Measurements from ENCODE around the gene CEP112.
"Not testable (repeated sequence)": the region's sequence is repeated elsewhere in the genome, so short reads cannot be mapped to it uniquely, and the experiment has no call there.

Gene CEP112

DNA sequence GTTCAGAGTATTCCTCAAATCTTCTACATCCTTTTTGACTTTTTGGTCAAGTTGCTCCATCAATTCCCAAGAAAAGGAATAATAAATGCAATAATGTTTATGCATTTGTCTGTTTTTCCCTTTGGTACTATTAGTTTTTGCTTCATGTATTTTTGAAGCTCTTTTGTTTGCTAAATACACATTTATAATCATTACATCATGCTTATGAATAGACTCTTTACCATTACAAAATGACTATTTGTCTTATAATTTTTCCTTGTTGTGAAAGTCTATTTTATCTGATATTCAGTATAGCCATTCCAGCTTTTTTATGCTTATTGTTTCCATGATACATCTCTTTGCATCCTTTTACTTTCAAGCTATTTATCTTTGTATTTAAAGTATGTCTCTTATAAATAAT lies 41.2 kb downstream of the CEP112 start:
- no peak for DNase-seq

DNA sequence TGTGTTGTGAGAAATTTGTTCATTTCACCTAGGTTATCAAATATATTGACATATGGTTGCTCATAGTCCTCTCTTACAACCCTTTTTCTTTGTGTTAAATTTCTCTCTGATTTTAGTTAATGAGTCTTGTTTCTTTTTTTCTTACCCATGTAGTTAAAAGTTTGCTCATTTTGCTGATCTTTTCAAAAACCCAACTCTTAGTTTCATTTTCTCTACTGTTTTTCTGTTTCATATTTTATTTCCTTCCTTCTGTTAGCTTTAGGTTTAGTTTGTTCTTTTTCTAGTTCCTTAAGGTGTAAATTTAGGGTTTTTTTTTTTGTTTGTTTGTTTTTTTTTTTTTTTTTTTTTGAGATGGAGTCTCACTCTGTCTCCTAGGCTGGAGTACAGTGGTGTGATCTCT lies 42.4 kb downstream of the CEP112 start:
- no peak for DNase-seq

DNA sequence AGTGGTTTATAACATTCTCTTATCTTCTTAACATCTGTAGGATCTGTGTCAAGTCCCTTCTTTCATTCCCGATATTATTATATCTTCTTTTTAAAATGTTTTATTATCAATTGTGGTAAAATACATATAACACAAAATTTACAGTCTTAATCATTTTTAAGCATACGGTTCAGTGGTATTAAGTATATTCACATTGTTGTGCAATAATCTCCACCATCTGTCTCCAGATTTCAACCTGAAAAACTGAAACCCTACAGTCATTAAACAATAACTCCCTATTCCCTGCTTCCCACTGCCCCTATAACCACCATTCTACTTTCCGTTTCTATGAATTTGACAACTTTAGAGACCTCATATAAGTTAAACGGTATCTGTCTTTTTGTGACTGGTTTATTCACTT lies 45.5 kb downstream of the CEP112 start:
- no peak for DNase-seq

DNA sequence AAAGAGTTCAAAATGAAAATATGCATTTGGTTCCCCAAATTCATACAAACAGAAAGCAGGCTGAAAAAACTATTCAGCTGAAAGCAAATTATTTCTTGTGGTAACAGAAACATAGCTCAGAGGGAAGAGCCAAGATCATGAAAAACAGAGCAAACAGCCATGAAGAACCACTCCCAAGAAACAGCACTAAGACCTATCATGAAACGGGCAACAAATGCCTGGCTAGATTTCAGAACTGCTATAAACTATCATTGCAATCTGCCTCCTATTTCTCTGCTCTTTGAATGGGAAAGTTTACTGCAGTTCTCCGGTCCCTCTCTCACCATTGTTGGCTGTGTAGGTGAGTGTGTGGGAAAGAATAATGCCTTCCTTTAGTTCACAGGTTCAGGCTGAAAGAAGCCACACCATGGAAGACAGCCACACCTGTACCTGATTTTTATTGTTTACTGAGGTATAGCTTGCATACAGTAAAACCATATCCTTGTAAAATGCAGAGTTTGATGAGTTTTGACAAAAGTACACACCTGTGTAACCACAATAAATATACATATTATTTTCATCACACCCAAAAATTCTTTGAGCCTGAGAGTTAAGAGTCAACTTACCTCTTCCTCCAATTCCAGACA lies 48.2 kb downstream of the CEP112 start:
- DNase-seq = no peak

DNA sequence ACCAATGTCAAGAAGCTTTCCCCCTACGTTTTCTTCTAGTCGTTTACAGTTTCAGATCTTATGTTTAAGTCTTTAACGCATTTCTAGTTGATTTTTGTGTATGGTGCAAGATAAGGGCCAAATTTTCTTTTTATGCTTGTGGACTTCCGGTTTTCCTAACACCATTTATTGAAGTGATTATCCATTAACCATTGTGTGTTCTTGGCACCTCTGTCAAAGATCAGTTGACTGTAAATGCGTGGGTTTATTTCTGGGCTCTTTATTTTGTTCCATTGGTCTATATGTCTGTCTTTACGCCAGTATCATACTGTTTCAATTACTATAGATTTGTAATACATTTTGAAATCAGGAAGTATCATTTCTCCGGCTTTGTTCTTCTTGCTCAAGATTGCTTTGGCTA lies 49.5 kb downstream of the CEP112 start:
- no peak for DNase-seq

DNA sequence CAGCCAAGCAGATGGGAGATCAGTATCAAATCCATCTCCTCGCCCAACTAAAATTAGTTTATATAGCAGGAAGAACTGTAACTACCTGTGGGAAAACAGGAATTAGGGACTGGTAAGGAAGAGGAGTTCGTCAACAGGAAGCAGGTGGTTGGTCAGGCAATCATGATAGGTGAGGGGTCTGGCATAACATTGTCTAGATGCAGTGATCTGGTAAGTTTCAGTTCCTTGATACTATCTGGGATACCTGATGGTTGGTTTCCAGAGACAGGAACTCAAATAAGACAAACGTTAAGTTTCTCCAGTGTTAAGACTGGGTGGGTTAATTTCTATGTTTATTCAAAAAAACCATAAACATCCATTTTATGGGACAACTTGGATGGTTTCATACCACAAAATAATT lies 53.8 kb downstream of the CEP112 start:
- DNase-seq = no peak

DNA sequence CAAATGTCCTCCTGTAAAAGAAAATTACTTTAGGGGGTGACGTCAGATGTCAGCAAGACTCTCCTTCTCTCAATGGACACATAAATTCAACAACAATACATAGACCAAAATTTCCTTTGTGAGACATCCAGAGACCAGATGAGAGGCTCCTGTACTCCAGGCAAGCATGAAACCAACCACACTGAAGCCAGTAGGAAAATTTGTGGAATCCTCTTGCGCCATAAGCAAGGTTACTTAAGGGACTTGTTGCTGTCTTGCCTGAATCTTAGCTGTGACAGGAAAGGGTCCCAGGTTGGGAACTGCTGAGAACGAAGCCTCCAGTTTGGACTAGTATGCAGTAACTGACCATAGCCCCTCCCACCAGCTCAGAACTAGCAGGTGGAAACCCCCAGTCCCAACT lies 56.0 kb downstream of the CEP112 start:
- no peak for DNase-seq

DNA sequence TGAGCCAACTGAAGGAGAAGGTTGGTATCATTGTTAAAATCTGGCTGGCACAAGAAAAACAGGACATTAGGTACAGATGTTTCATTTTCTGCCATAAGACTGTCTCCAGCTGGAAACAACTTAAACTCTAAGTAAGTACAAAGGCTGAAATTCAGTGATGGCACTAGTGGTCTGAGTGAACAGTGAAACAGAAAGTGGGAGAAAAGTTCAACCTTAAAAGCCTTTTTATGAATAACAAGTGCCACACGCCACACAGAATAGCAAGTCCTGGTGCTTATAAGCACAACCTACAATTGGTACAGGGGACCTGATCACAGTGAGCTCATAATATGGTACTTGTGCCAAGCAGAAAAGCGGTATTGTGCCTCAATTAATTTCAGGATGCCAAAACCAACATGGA lies 56.7 kb downstream of the CEP112 start:
- DNase-seq = no peak

DNA sequence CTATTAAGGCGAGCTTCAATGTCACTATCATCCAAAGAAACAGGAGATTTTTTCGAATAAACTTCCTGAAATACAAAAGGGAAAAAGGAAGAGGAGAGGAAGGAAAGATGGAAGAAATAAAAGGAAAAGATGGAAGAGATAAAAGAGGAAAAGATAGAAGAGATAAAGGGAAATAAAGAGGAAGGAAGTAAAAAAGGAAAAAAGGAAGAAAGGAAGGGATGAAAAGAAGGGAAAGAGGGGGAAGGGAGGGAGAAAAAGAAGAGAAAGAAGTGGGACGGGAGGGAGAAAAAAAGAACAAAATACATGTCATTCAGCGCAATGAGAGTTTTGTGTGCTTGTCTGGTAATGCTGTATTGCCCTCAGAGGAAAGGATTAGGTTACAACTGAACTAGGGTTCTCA lies 62.2 kb downstream of the CEP112 start:
- DNase-seq = no peak

DNA sequence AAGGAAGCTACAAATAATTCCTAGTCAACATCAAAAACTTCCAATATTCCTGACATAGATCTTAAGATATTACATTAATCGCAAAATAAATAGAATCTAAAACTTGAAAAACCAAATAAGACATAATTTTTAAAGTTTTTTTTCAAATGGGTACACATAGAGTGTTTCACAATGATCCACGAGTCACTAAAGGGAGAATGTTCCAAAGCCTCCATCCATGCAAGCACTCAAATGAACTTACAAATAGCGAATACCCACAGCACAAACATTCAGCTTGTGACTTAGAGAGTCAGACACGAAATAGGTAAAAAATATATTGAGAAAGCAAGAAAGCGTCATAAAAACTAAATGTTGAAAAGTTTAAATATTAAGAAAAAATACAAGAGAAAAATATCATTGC lies 65.7 kb downstream of the CEP112 start:
- DNase-seq = no peak

DNA sequence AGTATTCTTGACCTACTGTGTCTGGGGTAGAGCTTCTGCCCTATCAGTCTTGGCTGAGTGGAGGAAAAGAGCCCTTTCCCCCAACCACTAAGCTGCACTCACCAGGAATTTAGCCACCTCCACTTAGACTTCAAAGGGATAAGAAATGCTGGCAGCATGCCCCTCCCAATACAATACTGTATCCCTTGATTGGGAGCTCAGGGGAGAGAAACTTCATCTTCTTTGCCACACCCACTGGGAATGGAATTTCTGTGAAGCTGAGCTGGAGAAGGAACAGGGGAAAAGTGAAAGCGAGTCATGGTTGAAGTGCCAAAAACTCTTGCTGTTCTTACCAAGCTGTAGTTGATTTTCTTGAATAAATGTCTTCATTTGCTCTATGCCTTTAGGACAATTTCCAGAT lies 68.8 kb downstream of the CEP112 start:
- DNase-seq = no peak

DNA sequence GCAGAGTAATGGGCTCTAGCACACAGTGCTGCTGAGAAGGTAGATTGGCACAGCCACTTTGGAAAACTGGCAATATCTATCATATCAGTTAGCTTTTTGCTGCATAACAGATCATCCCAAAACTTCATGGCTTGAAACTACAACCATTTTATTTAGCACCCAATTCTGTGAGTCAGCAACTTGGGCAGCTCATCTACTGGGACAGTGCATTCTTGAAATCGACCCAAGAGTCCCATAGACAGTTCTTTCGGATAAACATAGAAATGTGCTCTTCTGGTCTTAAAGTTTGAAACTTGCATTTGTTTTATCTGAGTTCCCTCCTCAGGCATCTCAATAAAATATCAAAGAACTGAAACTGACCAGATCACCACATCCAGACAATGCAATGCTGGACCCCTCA lies 76.7 kb downstream of the CEP112 start:
- no peak for DNase-seq

DNA sequence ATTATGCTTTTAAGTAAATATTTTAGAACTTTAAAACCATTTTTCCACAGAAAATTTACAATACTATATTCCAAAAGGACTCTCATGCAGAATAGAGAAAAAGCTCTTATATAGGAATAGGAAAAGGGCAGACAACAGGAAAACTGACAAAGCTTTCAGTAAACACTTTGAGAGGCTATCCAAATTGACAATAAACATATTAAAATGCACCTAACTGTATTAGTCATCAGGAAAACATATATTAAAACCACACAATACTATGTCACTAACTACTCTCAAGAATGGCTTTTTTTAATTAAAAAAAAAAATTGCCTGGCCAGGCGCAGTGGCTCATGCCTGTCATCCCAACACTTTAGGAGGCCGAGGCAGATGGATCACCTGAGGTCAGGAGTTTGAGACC lies 77.3 kb downstream of the CEP112 start:
- DNase-seq = no peak

DNA sequence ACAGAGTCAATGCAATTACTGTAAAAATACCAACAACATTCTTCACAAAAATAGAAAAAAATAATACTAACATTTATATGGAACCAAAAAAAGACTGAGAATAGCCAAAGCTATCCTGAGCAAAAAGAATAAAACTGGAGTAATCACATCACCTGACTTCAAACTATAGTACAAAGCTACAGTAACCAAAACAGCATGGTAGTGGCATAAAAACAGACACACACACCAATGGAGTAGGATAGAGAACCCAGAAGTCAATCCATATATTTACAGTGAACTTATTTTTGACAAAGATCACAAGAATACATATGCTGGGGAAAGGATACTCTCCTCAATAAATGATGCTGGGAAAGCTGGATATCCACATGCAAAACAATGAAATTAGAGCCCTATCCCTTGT lies 84.2 kb downstream of the CEP112 start:
- DNase-seq = no peak

DNA sequence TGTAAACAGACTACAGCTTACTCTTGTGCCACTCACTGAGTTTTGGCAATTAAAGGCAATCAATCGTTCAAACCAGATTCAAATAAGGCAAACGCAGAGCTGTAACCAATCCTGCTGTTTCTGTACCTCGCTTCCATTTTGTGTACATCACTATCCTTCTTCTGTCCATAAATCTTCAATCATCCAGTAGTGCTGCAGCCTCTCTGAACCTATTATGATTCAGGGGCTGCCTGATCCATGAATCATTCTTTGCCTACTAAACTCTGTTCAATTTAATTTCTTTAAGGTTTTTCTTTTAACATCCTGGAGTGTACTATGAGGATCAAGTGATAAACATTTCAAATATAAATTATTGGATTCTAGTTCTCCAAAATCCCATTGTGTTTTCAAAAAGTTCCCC lies 93.9 kb downstream of the CEP112 start:
- no peak for DNase-seq

DNA sequence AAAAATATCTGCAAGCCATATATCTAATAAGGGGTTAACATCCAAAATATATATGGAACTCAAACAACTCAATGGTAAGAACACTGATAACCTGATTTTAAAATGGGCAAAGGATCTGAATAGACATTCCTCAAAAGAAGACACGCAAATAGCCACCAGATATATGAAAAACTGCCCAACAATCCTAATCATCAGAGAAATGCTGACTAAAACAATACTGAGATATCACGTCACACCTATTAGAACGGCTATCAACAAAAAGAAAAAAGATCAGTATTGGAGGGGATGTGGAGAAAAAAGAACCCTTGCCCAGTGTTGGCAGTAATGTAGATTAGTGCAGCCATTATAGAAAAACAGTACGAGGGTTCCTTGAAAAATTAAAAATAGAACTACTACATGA lies 97.2 kb downstream of the CEP112 start:
- DNase-seq = no peak

DNA sequence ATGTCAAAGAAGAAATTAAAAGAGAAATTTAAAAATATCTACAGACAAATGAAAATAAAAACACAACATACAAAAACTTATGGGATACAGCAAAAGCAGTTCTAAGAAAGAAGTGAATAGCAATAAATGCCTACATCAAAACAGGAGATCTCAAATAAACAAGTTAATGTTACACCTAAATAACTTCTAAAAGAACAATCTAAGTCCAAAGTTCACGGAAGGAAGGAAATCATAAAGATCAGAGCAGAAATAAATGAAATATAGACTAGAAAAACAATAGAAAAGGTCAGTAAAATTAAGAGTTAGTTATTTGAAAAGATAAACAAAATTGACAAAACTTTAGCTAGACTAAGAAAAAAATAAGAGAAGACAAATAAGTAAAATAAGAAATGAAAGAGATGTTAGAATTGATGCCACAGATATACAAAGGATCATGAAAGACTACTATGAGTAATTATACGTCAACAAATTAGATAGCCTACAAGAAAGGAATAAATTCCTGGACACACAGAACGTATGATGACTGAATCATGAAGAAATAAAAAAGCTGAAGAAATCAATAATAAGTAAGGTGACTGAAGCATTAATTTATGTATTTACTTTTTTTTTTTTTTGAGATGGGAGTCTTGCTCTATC lies 100.4 kb downstream of the CEP112 start:
- DNase-seq = no peak

DNA sequence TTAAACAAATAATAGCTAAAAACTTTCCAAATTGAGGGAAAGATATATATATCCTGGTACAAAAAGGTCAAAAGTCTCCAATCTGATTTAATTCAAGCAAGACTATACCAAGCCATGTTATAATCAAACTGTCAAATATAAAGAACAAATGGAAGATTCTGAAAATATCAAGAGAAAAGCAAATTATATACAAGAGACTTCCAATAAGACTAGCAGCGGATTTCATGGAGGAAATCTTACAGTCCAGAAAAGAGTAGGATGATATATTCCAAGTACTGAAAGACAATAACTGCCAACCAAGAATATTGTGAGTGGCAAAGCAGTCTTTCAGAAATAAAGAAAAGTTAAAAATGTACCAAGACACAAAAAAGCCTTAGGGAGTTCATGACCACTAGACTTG lies 102.2 kb downstream of the CEP112 start:
- no peak for DNase-seq

DNA sequence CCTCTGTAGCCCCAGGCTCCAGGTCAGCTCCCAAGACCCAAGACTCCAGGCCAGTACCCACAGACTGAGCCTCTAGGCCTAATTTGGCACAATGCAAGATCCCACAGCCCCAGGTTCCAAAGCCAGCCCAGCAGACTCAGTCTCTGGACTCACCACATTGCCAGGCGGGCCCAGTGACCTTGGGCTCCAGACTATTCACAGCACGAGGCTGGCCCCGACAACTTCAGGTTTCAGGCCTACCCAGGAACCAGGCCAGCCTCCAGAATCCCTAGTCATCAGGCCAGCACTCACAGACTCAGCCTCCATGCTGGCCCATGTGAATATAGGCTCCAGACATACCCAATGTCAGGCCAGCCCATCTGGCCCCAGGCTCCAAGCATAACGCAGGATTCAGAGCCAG lies 103.8 kb downstream of the CEP112 start:
- DNase-seq = no peak

DNA sequence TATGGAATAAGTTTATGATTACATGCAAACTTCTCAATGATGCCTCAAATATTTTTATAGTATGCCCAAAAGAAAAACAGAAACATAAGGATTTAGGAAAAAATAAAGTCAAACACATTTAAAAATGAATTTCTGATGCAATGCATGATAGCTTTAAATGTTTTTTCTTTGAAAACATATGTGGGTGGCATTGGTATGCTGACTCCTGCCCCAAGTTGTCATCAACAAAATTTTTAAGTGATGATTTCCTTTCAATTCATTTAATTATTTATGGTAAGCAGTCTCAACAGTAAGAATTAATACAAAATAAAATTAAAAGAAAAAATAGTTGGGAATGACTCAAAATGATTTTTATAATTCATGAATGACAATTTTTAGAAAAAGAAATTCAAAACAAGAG lies 104.9 kb downstream of the CEP112 start:
- DNase-seq = no peak

DNA sequence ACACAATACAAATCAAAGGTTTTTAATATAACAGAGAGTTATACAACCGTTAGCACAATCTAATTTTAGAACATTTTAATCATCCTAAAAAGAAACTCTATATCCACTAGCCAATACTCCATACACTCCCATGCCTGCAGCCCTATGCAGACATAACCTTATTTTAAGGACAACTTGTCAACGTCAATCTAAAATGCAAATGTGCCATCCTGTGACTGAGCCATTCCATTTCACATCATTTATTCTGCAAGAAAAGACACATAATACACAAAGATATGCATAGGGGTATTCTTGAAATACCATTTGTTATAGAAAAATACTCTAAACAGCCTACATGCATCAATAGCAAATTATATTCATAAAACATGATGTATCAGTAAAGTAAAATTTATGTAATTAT lies 106.7 kb downstream of the CEP112 start:
- DNase-seq = no peak

DNA sequence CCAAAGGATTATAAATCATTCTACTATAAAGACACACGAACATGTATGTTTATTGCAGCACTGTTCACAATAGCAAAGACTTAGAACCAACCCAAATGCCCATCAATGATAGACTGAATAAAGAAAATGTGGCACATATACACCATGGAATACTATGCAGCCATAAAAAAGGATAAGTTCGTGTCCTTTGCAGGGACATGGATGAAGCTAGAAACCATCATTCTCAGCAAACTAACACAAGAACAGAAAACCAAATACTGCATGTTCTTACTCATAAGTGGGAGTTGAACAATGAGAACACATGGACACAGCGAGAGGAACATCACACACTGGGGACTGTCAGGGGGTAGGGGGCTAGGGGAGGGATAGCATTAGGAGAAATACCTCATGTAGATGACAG lies 111.3 kb downstream of the CEP112 start:
- not testable (repeated sequence) for DNase-seq

DNA sequence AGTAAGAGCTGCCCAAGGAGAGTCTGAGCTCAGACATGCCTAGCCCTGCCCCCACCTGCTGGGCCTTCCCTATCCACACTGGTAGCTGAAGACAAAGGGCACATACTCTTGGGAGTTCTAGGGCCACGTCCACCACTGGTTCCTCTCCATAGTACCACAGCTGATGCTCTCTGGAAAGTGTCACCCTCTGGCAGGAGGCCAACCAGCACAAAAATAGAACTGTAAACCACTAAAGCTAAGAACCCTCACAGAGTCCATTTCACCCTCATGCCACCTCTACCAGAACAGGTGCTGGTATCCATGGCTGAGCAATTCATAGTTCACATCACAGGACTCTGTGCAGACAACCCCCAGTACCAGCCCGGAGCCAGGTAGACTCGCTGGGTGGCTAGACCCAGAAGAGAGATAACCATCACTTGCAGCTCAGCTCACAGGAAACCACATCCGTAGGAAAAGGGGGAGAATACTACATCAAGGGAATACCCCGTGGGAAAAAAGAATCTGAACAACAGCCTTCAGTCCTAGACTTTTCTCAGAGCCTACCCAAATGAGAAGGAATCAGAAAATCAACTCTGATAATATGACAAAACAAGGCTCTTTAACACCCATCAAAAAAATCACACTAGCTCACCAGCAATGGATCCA lies 115.3 kb downstream of the CEP112 start:
- DNase-seq = no peak

DNA sequence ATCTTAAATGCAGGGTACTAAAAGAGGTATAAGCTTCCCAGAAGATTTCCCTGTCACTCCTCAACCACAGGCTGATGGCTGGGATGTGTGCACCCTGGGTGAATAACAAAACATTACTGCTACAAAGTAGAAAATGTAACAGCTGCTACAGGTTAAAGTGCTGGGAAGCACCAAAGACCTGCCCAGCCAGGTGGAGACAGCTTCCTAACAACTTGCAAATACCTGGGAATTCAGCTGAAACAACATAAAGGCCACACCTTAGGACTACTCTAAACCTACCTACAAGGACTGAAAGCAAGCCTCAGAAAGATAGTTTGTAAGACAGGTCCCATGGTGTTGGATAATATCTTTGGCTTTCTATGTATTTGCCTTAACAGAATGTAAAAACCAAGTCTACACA lies 118.5 kb downstream of the CEP112 start:
- DNase-seq = no peak

DNA sequence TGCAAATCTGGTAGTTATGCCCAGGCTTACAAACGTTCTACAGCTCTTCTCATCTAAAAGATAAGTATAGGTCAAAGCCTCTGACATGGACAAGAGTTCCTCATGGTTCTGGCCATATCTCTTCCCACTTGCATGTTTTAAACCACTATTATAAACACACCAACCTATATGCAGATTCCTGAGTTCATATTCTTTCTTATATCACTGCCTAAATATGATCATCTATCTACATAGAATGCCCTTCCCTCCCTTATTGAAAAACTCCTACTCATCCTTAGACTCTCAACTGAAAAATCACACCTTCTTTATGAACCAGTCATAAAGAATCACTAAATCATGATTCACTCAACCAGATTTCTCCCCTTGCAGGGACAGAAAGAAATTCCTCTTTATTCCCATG lies 128.2 kb downstream of the CEP112 start:
- DNase-seq = no peak

All from activated naive CD4-positive, alpha-beta T cell treated with anti-CD3 and anti-CD28 coated beads, Interleukin-2, amount 50 U/mL, for 16 hours (primary cell).